ENCODE measurements around the gene BNIP5.
"Not testable (repeated sequence)": the region's sequence is repeated elsewhere in the genome, so short reads cannot be mapped to it uniquely, and the experiment has no call there.

BNIP5 gene

GRCh38 chr6:36364061-36364635 is 27.5 kb upstream of the BNIP5 start:
- ATAC-seq: not testable (repeated sequence)

- ATAC-seq: not testable (repeated sequence)
Observed at GRCh38 chr6:36363371-36363752, 26.7 kb upstream of the BNIP5 start.

GRCh38 chr6:36362551-36363370 is 26.1 kb upstream of the BNIP5 start:
- ATAC-seq: no peak
- TF ChIP-seq CSDC2 (CRISPR knock-in tag; IDR thresholded peaks at IDR 0.05) (no peak), ZNF565 (CRISPR knock-in tag; conservative IDR thresholded peaks at IDR 0.05; ENCODE audit: low read depth) (no peak), ESRRG (CRISPR knock-in tag; IDR thresholded peaks at IDR 0.05) (no peak), ZC3H10 (CRISPR knock-in tag; IDR thresholded peaks at IDR 0.05) (no peak), SNAI2 (CRISPR knock-in tag; IDR thresholded peaks at IDR 0.05) (no peak), PPARA (CRISPR knock-in tag; IDR thresholded peaks at IDR 0.05; ENCODE audit: borderline replicate concordance) (no peak), ZNF8 (CRISPR knock-in tag; IDR thresholded peaks at IDR 0.05) (no peak), RARB (CRISPR knock-in tag; IDR thresholded peaks at IDR 0.05) (no peak), ARNTL (CRISPR knock-in tag; IDR thresholded peaks at IDR 0.05; ENCODE audit: borderline replicate concordance, low read depth) (no peak), TCF4 (CRISPR knock-in tag; IDR thresholded peaks at IDR 0.05; ENCODE audit: borderline replicate concordance) (no peak), CSRNP3 (CRISPR knock-in tag; IDR thresholded peaks at IDR 0.05) (no peak), BACH2 (CRISPR knock-in tag; IDR thresholded peaks at IDR 0.05; ENCODE audit: borderline replicate concordance) (no peak), TSHZ2 (CRISPR knock-in tag; IDR thresholded peaks at IDR 0.05) (no peak), ZNF70 (CRISPR knock-in tag; IDR thresholded peaks at IDR 0.05) (no peak), ISL1 (CRISPR knock-in tag; IDR thresholded peaks at IDR 0.05) (no peak), PATZ1 (CRISPR knock-in tag; IDR thresholded peaks at IDR 0.05; ENCODE audit: borderline replicate concordance) (no peak), OSR1 (CRISPR knock-in tag; IDR thresholded peaks at IDR 0.05) (no peak), TOX (CRISPR knock-in tag; IDR thresholded peaks at IDR 0.05; ENCODE audit: borderline replicate concordance) (no peak)

- TF ChIP-seq CREB5 (CRISPR knock-in tag; IDR thresholded peaks at IDR 0.05; ENCODE audit: low read depth) (no peak), SNAI2 (CRISPR knock-in tag; IDR thresholded peaks at IDR 0.05) (no peak), POU6F1 (CRISPR knock-in tag; IDR thresholded peaks at IDR 0.05; ENCODE audit: borderline replicate concordance, low read depth) (no peak), CSDC2 (CRISPR knock-in tag; IDR thresholded peaks at IDR 0.05) (no peak), TOX (CRISPR knock-in tag; IDR thresholded peaks at IDR 0.05; ENCODE audit: borderline replicate concordance) (no peak)
- no peak for ATAC-seq
Observed at GRCh38 chr6:36361071-36361470, 24.4 kb upstream of the BNIP5 start.
